ENCODE results near the gene TM9SF3.

TM9SF3 gene

DNA sequence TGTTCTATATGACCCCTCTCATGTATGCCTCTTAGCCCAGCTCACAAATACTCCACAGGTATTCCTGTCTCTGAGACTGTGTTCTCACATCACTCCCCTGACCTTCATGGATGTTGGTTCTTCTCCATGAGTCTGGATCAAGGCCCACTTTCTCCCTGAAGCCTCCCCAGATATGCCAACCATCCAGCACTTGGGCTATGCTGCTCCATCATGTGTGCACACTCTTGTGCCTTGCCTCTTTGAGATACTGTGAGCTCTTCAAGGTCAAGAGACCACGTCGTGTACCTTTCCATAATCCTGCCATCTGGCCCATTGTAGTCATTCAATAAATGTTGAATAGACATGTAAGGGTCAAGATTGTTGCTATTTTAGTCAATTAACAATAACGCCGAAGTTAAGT, 30.1 kb upstream of the TM9SF3 start:
- no peak for TF ChIP-seq CTCF (IDR thresholded peaks at IDR 0.05)
- peaks cover 98% of the 10 kb centered on the region for H3K36me3 ChIP-seq
- no peaks in the 10 kb centered on the region for H3K4me1 ChIP-seq (ENCODE audit: control insufficient read depth in 1 of 2, insufficient read depth in 1 of 2, low read depth in 1 of 2, low read length in 1 of 2)
- no peak overlapping the region for H3K27ac ChIP-seq
- H3K4me3 ChIP-seq (ENCODE audit: low read depth in 1 of 2, low read length in 1 of 2): no peak overlapping the region
- no peaks in the 10 kb centered on the region for H3K9me3 ChIP-seq
- H3K27me3 ChIP-seq: no peaks in the 10 kb centered on the region

- no peak overlapping the region for H3K27ac ChIP-seq
- peaks cover 97% of the 10 kb centered on the region for H3K36me3 ChIP-seq
- H3K4me1 ChIP-seq (ENCODE audit: control insufficient read depth in 1 of 2, insufficient read depth in 1 of 2, low read depth in 1 of 2, low read length in 1 of 2): no peaks in the 10 kb centered on the region
- H3K27me3 ChIP-seq: no peaks in the 10 kb centered on the region
- H3K4me3 ChIP-seq (ENCODE audit: low read depth in 1 of 2, low read length in 1 of 2): no peak overlapping the region
- TF ChIP-seq CTCF (IDR thresholded peaks at IDR 0.05): no peak
- no peaks in the 10 kb centered on the region for H3K9me3 ChIP-seq
Measured at GRCh38 chr10:96614515-96614914, 27.7 kb upstream of the TM9SF3 start.

- H3K36me3 ChIP-seq: peaks cover 97% of the 10 kb centered on the region
- no peak overlapping the region for H3K4me3 ChIP-seq (ENCODE audit: low read depth in 1 of 2, low read length in 1 of 2)
- no peaks in the 10 kb centered on the region for H3K4me1 ChIP-seq (ENCODE audit: control insufficient read depth in 1 of 2, insufficient read depth in 1 of 2, low read depth in 1 of 2, low read length in 1 of 2)
- no peak for TF ChIP-seq CTCF (IDR thresholded peaks at IDR 0.05)
- H3K27me3 ChIP-seq: no peaks in the 10 kb centered on the region
- H3K9me3 ChIP-seq: no peaks in the 10 kb centered on the region
- H3K27ac ChIP-seq: no peak overlapping the region
Measured at GRCh38 chr10:96613576-96613975, 26.8 kb upstream of the TM9SF3 start.

- Histone ChIP-seq H3K36me3 (peaks cover 97% of the 10 kb centered on the region), H3K4me1 (ENCODE audit: control insufficient read depth in 1 of 2, insufficient read depth in 1 of 2, low read depth in 1 of 2, low read length in 1 of 2) (no peaks in the 10 kb centered on the region), H3K4me3 (ENCODE audit: low read depth in 1 of 2, low read length in 1 of 2) (no peak overlapping the region), H3K9me3 (no peaks in the 10 kb centered on the region), H3K27me3 (no peaks in the 10 kb centered on the region), H3K27ac (no peak overlapping the region)
- no peak for TF ChIP-seq CTCF (IDR thresholded peaks at IDR 0.05)
Measured at GRCh38 chr10:96612055-96612830, 25.4 kb upstream of the TM9SF3 start.

DNA sequence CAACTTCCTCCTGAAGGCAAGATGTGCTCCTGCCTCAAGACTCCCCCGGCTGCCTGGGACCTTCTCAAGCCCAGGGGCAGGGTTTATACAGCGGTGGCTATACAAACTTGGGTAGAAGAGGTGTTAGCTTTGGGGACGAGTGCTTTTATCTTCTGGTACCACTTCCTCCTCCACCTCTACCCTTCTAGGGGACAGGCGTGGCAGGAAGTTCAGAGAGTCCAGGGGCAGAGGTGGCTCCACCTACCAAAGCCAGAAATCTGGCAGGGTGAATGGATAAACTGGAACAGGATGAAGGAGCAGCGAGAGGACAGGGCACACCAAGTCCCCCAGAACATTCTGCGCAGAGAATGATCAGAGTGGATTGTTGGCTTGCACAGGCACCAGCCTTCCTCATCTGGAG, 24.0 kb upstream of the TM9SF3 start:
- H3K9me3 ChIP-seq: no peaks in the 10 kb centered on the region
- H3K4me3 ChIP-seq (ENCODE audit: low read depth in 1 of 2, low read length in 1 of 2): no peak overlapping the region
- no peak for TF ChIP-seq CTCF (IDR thresholded peaks at IDR 0.05)
- no peak overlapping the region for H3K27ac ChIP-seq
- H3K36me3 ChIP-seq: peaks cover 97% of the 10 kb centered on the region
- no peaks in the 10 kb centered on the region for H3K27me3 ChIP-seq
- H3K4me1 ChIP-seq (ENCODE audit: control insufficient read depth in 1 of 2, insufficient read depth in 1 of 2, low read depth in 1 of 2, low read length in 1 of 2): no peaks in the 10 kb centered on the region
